IMR-90 (cell line): Measurements from ENCODE around the gene TBC1D12. TPM values are rescaled to one million over a fixed set of nuclear protein-coding genes. Genes with fewer than 3 reads are reported as not detected.

ENCODE experiments used
- ATAC-seq: fragments of 200-7000 bp; cut with Tn5 transposase; 2 replicates; pipeline ENCODE4 v1.9.1; 2020; ENCODE audit warnings: low read depth, mild to moderate bottlenecking, moderate library complexity
- BruUV-seq: library from RNA; stranded (reverse); fragments of 400-500 nt; replicated peaks from 2 replicates; lab custom pipeline; 2021; lab: Mats Ljungman, UMichigan
- CTCF ChIA-PET: fragments of 300-600 bp; formaldehyde crosslinking; extraction: SDS; loops from one replicate; lab custom pipeline; 2021; ENCODE audit warnings: antibody characterized with exemption; lab: Yijun Ruan, JAX
- POLR2A ChIA-PET: fragments of 300-600 bp; sonication (Branson Sonifier 250); formaldehyde crosslinking; loops from one replicate; lab custom pipeline; 2022; ENCODE audit warnings: antibody characterized with exemption; ENCODE audit not compliant: unreplicated experiment; lab: Charles Lee
- DNase-seq: peaks from one replicate; pipeline ENCODE4 v3.0.0; 2013
- H2AFZ ChIP-seq: replicated peaks from 2 replicates; pipeline ENCODE3; 2013; ENCODE audit warnings: low read length, mild to moderate bottlenecking; ENCODE audit not compliant: poor library complexity
- H2AK5ac ChIP-seq: 2 replicates; pipeline ENCODE4 v1.6.1; 2013; ENCODE audit warnings: low read depth, low read length, inconsistent platforms
- H2AK9ac ChIP-seq: replicated peaks from 2 replicates; pipeline ENCODE3; 2013; ENCODE audit warnings: mild to moderate bottlenecking, low read depth, low read length, moderate library complexity; ENCODE audit not compliant: poor library complexity
- H2BK120ac ChIP-seq: 2 replicates; pipeline ENCODE4 v1.6.1; 2013; ENCODE audit warnings: low read depth, low read length, inconsistent platforms
- H2BK15ac ChIP-seq: 3 replicates; pipeline ENCODE4 v1.6.1; 2013; ENCODE audit warnings: low read depth, low read length, inconsistent platforms
- H2BK20ac ChIP-seq: 2 replicates; pipeline ENCODE4 v1.6.1; 2013; ENCODE audit warnings: low read depth, mild to moderate bottlenecking, inconsistent platforms, low read length, moderate library complexity
- H2BK5ac ChIP-seq: 2 replicates; pipeline ENCODE4 v1.6.1; 2013; ENCODE audit warnings: mild to moderate bottlenecking, low read depth, low read length, inconsistent platforms; ENCODE audit not compliant: poor library complexity, severe bottlenecking
- H3K14ac ChIP-seq: replicated peaks from 2 replicates; pipeline ENCODE4 v1.6.1; 2013; ENCODE audit warnings: low read depth, low read length, inconsistent platforms
- H3K18ac ChIP-seq: 2 replicates; pipeline ENCODE4 v1.6.1; 2013; ENCODE audit warnings: low read depth, low read length, control low read depth
- H3K23ac ChIP-seq: 2 replicates; pipeline ENCODE4 v1.6.1; 2013; ENCODE audit warnings: low read depth, low read length, inconsistent platforms
- H3K27ac ChIP-seq: 2 replicates; pipeline ENCODE4 v1.5.1; 2013; ENCODE audit warnings: mild to moderate bottlenecking, control low read depth, low read length; ENCODE audit not compliant: insufficient read depth
- H3K27me3 ChIP-seq: 2 replicates; pipeline ENCODE4 v1.6.1; 2013; ENCODE audit warnings: low read length; ENCODE audit not compliant: control insufficient read depth, insufficient read depth
- H3K36me3 ChIP-seq: 2 replicates; pipeline ENCODE4 v1.6.1; 2013; ENCODE audit warnings: low read length, mixed read lengths; ENCODE audit not compliant: control insufficient read depth, insufficient read depth
- H3K4ac ChIP-seq: 2 replicates; pipeline ENCODE4 v1.6.1; 2013; ENCODE audit warnings: low read depth, low read length, inconsistent platforms
- H3K4me1 ChIP-seq: 2 replicates; pipeline ENCODE4 v1.6.1; 2013; ENCODE audit warnings: low read length, mixed read lengths; ENCODE audit not compliant: control insufficient read depth, insufficient read depth
- H3K4me2 ChIP-seq: 2 replicates; pipeline ENCODE4 v1.6.1; 2013; ENCODE audit warnings: low read depth, mild to moderate bottlenecking, control low read depth, low read length, moderate library complexity
- H3K4me3 ChIP-seq: 2 replicates; pipeline ENCODE4 v1.5.1; 2013; ENCODE audit warnings: low read depth, mild to moderate bottlenecking, control low read depth, low read length, moderate library complexity; ENCODE audit not compliant: insufficient read depth
- H3K56ac ChIP-seq: 2 replicates; pipeline ENCODE4 v1.6.1; 2013; ENCODE audit warnings: low read length, inconsistent platforms; ENCODE audit not compliant: insufficient read depth; ENCODE audit errors: extremely low read depth
- H3K79me1 ChIP-seq, 2 experiments: 2 replicates each; pipeline ENCODE4 v1.6.1; 2013; ENCODE audit warnings: low read length in 2 of 2, inconsistent platforms in 1 of 2, low read depth in 1 of 2
- H3K9ac ChIP-seq: 2 replicates; pipeline ENCODE4 v1.6.1; 2013; ENCODE audit warnings: low read depth, low read length, control low read depth
- H3K9me1 ChIP-seq: 2 replicates; pipeline ENCODE4 v1.6.1; 2013; ENCODE audit warnings: low read length, inconsistent platforms; ENCODE audit not compliant: insufficient read depth
- H3K9me3 ChIP-seq: 2 replicates; pipeline ENCODE4 v1.6.1; 2013; ENCODE audit warnings: low read length; ENCODE audit not compliant: control insufficient read depth, insufficient read depth
- H4K20me1 ChIP-seq: 2 replicates; pipeline ENCODE4 v1.6.1; 2013; ENCODE audit warnings: low read length, inconsistent platforms; ENCODE audit not compliant: insufficient read depth
- H4K5ac ChIP-seq: 2 replicates; pipeline ENCODE4 v1.6.1; 2013; ENCODE audit warnings: mild to moderate bottlenecking, low read depth, low read length, control low read depth
- H4K8ac ChIP-seq, 2 experiments: 2 replicates each; pipeline ENCODE4 v1.6.1; 2013; ENCODE audit warnings: low read depth in 2 of 2, low read length in 2 of 2, control low read depth in 1 of 2, inconsistent platforms in 1 of 2
- H4K91ac ChIP-seq: 2 replicates; pipeline ENCODE4 v1.6.1; 2013; ENCODE audit warnings: low read depth, low read length, inconsistent platforms; ENCODE audit not compliant: insufficient read depth
- CTCF ChIP-seq: conservative IDR thresholded peaks from 2 replicates; pipeline ENCODE4 v1.5.1; 2012; ENCODE audit warnings: mild to moderate bottlenecking, low read depth, low read length, improper control_type of control experiment
- MAFK ChIP-seq: IDR thresholded peaks from 2 replicates; pipeline ENCODE4 v1.6.1; 2012; ENCODE audit warnings: low read depth, low read length, improper control_type of control experiment
- RAD21 ChIP-seq: IDR thresholded peaks from 2 replicates; pipeline ENCODE4 v1.6.1; 2012; ENCODE audit warnings: low read length, improper control_type of control experiment
- RCOR1 ChIP-seq: IDR thresholded peaks from 2 replicates; pipeline ENCODE4 v1.6.1; 2012; ENCODE audit warnings: mild to moderate bottlenecking, low read length, improper control_type of control experiment; ENCODE audit not compliant: insufficient replicate concordance
- SMC3 ChIP-seq: fragments of 150-350 bp; IDR thresholded peaks from 2 replicates; pipeline ENCODE4 v1.6.1; 2016; ENCODE audit warnings: low read depth, mild to moderate bottlenecking, antibody characterized with exemption, low read length, moderate library complexity
- USF2 ChIP-seq: fragments of 150-350 bp; IDR thresholded peaks from 2 replicates; pipeline ENCODE4 v1.6.1; 2017; ENCODE audit warnings: mild to moderate bottlenecking, antibody characterized with exemption, low read length, low read depth
- WGBS, 2 experiments: methylation state at CpG; one replicate each; pipeline versions ENCODE4 v1.1.5 to v1.1.7; 2013; ENCODE audit warnings: missing lambda C conversion rate in 2 of 2; ENCODE audit not compliant: insufficient read length in 1 of 2; ENCODE audit errors: extremely low coverage in 2 of 2; 5-methylcytosine and 5-hydroxymethylcytosine counted together
- dilution Hi-C: fragments of 300-500 bp; cut with HindIII; formaldehyde crosslinking; loops from one replicate; pipeline ENCODE4 v1.14.3; 2018; ENCODE audit warnings: low sequenced_read_pairs; ENCODE audit not compliant: unreplicated experiment
- in situ Hi-C: fragments of 300-500 bp; cut with MboI; formaldehyde crosslinking; loops from 3 replicates; pipeline ENCODE4 v1.14.3; 2019; ENCODE audit warnings: low sequenced_read_pairs, inconsistent platforms, mixed read lengths
- intact Hi-C: fragments of 100-400 bp; cut with micrococcal nuclease; formaldehyde crosslinking; loops from 2 replicates; pipeline ENCODE4 v1.10.0; 2022
- polyA plus RNA-seq, 3 experiments: library from polyadenylated mRNA; depleted of rRNA; stranded (reverse); fragments of >200 nt; gene quantifications; 2 replicates each; pipeline ENCODE4 v1.2.3, GENCODE V29; 2012; ENCODE audit warnings: low replicate concordance in 1 of 3
- total RNA-seq: library from RNA; depleted of rRNA; stranded (reverse); fragments of >200 nt; gene quantifications from 2 replicates; pipeline ENCODE4 v1.2.3, GENCODE V29; 2012
- TF ChIP-seq, protein P1 (sequence below): fragments of 150-350 bp; IDR thresholded peaks from 2 replicates; pipeline ENCODE4 v1.6.1; 2016; ENCODE audit warnings: low read depth, mild to moderate bottlenecking, low read length, moderate library complexity, borderline replicate concordance

TBC1D12 gene
- total and polyA plus RNA-seq, 2 of the 4 experiments (the other 2 are of a cell fraction) = 1.9 to 5.4 TPM

- TF ChIP-seq RAD21 (no peak), USF2 (no peak), RCOR1 (no peak)
Measured at GRCh38 chr10:94364482-94364881, 37.9 kb upstream of the TBC1D12 start (continued).

DNA sequence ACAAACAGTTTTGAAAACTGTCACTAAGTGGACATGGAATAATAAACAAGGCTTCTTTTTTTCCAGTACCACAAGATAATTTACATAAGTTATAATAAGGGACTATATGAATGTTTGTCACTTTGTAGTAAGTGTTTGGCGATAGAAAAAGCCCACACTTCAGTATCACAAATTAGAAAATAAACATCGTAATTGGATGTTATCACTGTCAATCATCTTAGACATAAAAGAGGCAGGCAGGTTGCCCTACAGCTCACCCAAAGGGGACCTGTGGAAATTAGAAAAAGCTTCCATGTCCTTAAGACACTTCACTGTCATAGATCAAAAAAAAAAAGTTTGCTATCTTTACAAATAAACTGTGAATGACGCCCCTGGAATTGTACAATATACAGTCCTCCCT is 36.0 kb upstream of the TBC1D12 start:
- dilution Hi-C loops (no loop called here), intact Hi-C loops (no loop called here), in situ Hi-C loops (no loop called here)
- Histone ChIP-seq H2AK5ac (no peak overlapping the region), H3K23ac (no peak overlapping the region), H4K20me1 (no peaks in the 10 kb centered on the region; the same call in 1 of the 2 replicates), H3K9ac (no peak overlapping the region), H2AFZ (no peak overlapping the region), H3K9me1 (no peaks in the 10 kb centered on the region), H3K4me2 (no peak overlapping the region), H3K14ac (no peak overlapping the region), H4K8ac (no peak overlapping the region), H2AK9ac (no peak overlapping the region), H2BK15ac (no peak overlapping the region; the same call in 2 of the 3 replicates), H3K4ac (no peak overlapping the region), H4K5ac (no peak overlapping the region), H3K4me1 (no peaks in the 10 kb centered on the region), H3K36me3 (no peaks in the 10 kb centered on the region), H3K4me3 (no peak overlapping the region), H3K9me3 (no peaks in the 10 kb centered on the region), H3K27me3 (peaks cover 6% of the 10 kb centered on the region), H3K56ac (no peak overlapping the region), H3K18ac (no peak overlapping the region), H3K79me1 (peaks cover 7 to 11% of the 10 kb centered on the region in 2 experiments), H2BK120ac (no peak overlapping the region), H3K27ac (no peak overlapping the region), H2BK20ac (no peak overlapping the region), H2BK5ac (no peak overlapping the region), H4K91ac (no peak overlapping the region)
- WGBS, 2 experiments = no CpG with 5 or more reads among the region's 3 CpGs
- ATAC-seq (no peak), DNase-seq (no peak)
- ChIA-PET CTCF (no interaction called here), POLR2A (no interaction called here)
- BruUV-seq = no TSS peak
- no peak for TF ChIP-seq MAFK
- TF ChIP-seq CTCF = no peak
- no peak for TF ChIP-seq SMC3
- TF ChIP-seq, protein P1, sequence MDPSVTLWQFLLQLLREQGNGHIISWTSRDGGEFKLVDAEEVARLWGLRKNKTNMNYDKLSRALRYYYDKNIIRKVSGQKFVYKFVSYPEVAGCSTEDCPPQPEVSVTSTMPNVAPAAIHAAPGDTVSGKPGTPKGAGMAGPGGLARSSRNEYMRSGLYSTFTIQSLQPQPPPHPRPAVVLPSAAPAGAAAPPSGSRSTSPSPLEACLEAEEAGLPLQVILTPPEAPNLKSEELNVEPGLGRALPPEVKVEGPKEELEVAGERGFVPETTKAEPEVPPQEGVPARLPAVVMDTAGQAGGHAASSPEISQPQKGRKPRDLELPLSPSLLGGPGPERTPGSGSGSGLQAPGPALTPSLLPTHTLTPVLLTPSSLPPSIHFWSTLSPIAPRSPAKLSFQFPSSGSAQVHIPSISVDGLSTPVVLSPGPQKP = no peak
- no peak for TF ChIP-seq RCOR1
